PC-3 (cell line): ENCODE measurements around the gene STXBP5. TPM values are rescaled to one million over a fixed set of nuclear protein-coding genes. Genes with fewer than 3 reads are reported as not detected.

Experiments
- ATAC-seq: fragments of 200-7000 bp; cut with Tn5 transposase; 2 replicates; pipeline ENCODE4 v1.9.1; 2020; ENCODE audit warnings: mild to moderate bottlenecking, moderate library complexity
- BruUV-seq: library from RNA; stranded (reverse); fragments of 400-500 nt; replicated peaks from 2 replicates; lab custom pipeline; 2021; lab: Mats Ljungman, UMichigan
- CTCF ChIA-PET: fragments of 300-600 bp; sonication (Branson Sonifier 250); formaldehyde crosslinking; loops from one replicate; lab custom pipeline; 2022; ENCODE audit warnings: antibody characterized with exemption; lab: Charles Lee
- POLR2A ChIA-PET: fragments of 300-600 bp; sonication (Branson Sonifier 250); formaldehyde crosslinking; loops from one replicate; lab custom pipeline; 2022; ENCODE audit warnings: antibody characterized with exemption; ENCODE audit not compliant: unreplicated experiment; lab: Charles Lee
- DNase-seq: peaks from one replicate; pipeline ENCODE4 v3.0.0-alpha.2; 2015
- H2AFZ ChIP-seq: fragments of 300-600 bp; sonication (generic); 2 replicates; pipeline ENCODE4 v1.6.0; 2016; ENCODE audit warnings: antibody characterized with exemption, low read length
- H3F3A ChIP-seq: fragments of 300-600 bp; sonication (generic); one replicate; pipeline ENCODE4 v1.6.0; 2017; ENCODE audit warnings: antibody characterized with exemption, low read length, control low read depth, mild to moderate bottlenecking; ENCODE audit not compliant: unreplicated experiment
- H3K27ac ChIP-seq: fragments of 300-600 bp; sonication (generic); 2 replicates; pipeline ENCODE4 v1.5.1; 2016; ENCODE audit warnings: mild to moderate bottlenecking, low read length
- H3K27me3 ChIP-seq: fragments of 300-600 bp; sonication (generic); 2 replicates; pipeline ENCODE4 v1.6.1; 2016; ENCODE audit warnings: low read length, mixed read lengths
- H3K36me3 ChIP-seq: fragments of 300-600 bp; sonication (generic); 2 replicates; pipeline ENCODE4 v1.6.1; 2016; ENCODE audit warnings: low read depth, mixed run types, low read length, mixed read lengths
- H3K4me1 ChIP-seq: fragments of 300-600 bp; sonication (generic); 2 replicates; pipeline ENCODE4 v1.5.1; 2016; ENCODE audit warnings: low read length; ENCODE audit not compliant: insufficient read depth
- H3K4me2 ChIP-seq: fragments of 300-600 bp; sonication (generic); 2 replicates; pipeline ENCODE4 v1.6.0; 2016; ENCODE audit warnings: low read length
- H3K4me3 ChIP-seq: fragments of 300-600 bp; sonication (generic); 2 replicates; pipeline ENCODE4 v1.5.1; 2016; ENCODE audit warnings: mild to moderate bottlenecking, low read length, mixed read lengths
- H3K79me2 ChIP-seq: fragments of 300-600 bp; sonication (generic); 2 replicates; pipeline ENCODE4 v1.6.1; 2017; ENCODE audit warnings: low read length, mixed read lengths
- H3K9ac ChIP-seq: fragments of 300-600 bp; sonication (generic); 2 replicates; pipeline ENCODE4 v1.6.0; 2016; ENCODE audit warnings: mild to moderate bottlenecking, low read length
- H3K9me2 ChIP-seq: fragments of 300-600 bp; sonication (generic); replicated peaks from 2 replicates; pipeline ENCODE4 v1.6.1; 2016; ENCODE audit warnings: mixed run types, low read length, mixed read lengths
- H3K9me3 ChIP-seq: fragments of 300-600 bp; sonication (generic); 2 replicates; pipeline ENCODE4 v1.6.1; 2016; ENCODE audit warnings: low read length, mixed read lengths
- H4K20me1 ChIP-seq: fragments of 300-600 bp; sonication (generic); 2 replicates; pipeline ENCODE4 v1.6.1; 2016; ENCODE audit warnings: low read length, mixed read lengths
- EZH2 ChIP-seq: fragments of 300-600 bp; sonication (generic); IDR thresholded peaks from one replicate; pipeline ENCODE4 v1.6.1; 2017; ENCODE audit warnings: antibody characterized with exemption, mild to moderate bottlenecking, low read length; ENCODE audit not compliant: unreplicated experiment
- EZH2phosphoT487 ChIP-seq: fragments of 300-600 bp; sonication (generic); IDR thresholded peaks from 2 replicates; pipeline ENCODE4 v1.6.1; 2018; ENCODE audit warnings: mild to moderate bottlenecking, antibody characterized with exemption, low read length, borderline replicate concordance
- intact Hi-C: fragments of 100-400 bp; cut with micrococcal nuclease; formaldehyde crosslinking; loops from 2 replicates; pipeline ENCODE4 v1.9.0; 2023
- total RNA-seq: library from RNA; depleted of rRNA; stranded (reverse); fragments of >200 nt; gene quantifications from 2 replicates; pipeline ENCODE4 v1.2.3, GENCODE V29; 2014
- TF ChIP-seq, protein P1 (sequence below): fragments of 300-600 bp; sonication (generic); conservative IDR thresholded peaks from 2 replicates; pipeline ENCODE4 v1.5.1; 2017; ENCODE audit warnings: antibody characterized with exemption, low read depth, mild to moderate bottlenecking, low read length

The STXBP5 gene
- total RNA-seq, 1 experiment from 2014 or later = 12.9 TPM

DNA sequence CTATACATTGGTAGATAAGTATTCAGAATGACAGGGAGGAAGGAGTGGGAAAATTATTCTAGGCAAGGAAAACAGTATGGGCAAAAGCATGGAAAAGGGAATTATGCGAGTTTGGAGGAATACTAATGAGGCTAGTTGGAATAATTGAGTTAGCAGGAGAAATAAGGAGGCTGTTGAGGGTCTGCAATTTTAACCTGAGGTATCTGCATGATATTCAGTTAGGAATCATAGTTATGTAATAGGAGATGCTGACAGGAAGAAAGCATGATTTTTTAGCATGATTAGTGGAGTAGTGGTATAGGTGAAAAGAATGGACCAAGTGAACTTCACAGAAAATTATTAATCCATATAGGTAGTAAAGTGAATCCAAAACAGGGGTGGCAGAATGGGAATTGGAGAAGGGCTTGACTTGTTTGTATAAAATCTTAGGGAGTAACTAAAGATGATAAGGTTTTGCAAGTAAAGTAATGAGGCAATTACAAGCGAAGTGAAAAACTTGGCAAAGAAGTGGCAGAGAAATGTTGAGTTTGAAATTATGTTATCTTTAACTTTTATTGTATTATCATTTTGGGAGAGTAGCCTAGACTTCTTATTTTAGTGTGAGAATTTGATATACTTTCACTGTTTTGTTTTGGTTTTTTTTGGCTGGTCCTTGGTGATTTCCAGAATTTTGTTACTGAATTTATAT, 5.7 kb downstream of the STXBP5 start:
- intact Hi-C loops = loop anchor here (10.0 kb wide), 1 partner anchor 75 kb away; no protein-coding TSS in a partner anchor

DNA sequence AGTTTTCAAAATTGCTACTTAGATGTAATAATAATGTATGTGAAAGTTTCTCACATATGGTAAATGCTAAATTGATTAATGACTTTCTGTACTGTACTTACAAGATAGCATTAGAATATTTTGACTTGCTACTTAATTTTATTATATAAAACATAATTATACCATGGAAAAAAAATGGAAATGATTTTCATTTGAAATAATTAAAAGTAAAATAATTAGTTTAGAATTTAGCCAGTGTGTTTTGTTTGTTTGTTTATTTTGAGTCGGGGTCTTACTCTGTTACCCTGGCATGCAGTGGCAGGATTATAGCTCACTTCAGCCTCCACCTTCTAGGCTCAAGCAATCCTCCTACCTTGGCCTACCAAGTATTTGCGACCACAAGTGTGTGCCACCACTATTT, 7.1 kb downstream of the STXBP5 start:
- Histone ChIP-seq H3K4me3 (no peak overlapping the region), H4K20me1 (no peaks in the 10 kb centered on the region), H3K9ac (no peak overlapping the region), H3K9me3 (no peaks in the 10 kb centered on the region), H2AFZ (no peak overlapping the region), H3K27me3 (no peaks in the 10 kb centered on the region), H3K79me2 (peaks cover 56% of the 10 kb centered on the region), H3K36me3 (no peaks in the 10 kb centered on the region), H3K9me2 (no peaks in the 10 kb centered on the region), H3K27ac (no peak overlapping the region), H3K4me1 (peaks cover 16% of the 10 kb centered on the region), H3F3A (no peaks in the 10 kb centered on the region), H3K4me2 (no peak overlapping the region)
- no peak for ATAC-seq
- intact Hi-C loops = no loop called here
- ChIA-PET POLR2A (no interaction called here), CTCF (no interaction called here)
- no peak for TF ChIP-seq EZH2
- TF ChIP-seq EZH2phosphoT487 = no peak
- TF ChIP-seq, protein P1, sequence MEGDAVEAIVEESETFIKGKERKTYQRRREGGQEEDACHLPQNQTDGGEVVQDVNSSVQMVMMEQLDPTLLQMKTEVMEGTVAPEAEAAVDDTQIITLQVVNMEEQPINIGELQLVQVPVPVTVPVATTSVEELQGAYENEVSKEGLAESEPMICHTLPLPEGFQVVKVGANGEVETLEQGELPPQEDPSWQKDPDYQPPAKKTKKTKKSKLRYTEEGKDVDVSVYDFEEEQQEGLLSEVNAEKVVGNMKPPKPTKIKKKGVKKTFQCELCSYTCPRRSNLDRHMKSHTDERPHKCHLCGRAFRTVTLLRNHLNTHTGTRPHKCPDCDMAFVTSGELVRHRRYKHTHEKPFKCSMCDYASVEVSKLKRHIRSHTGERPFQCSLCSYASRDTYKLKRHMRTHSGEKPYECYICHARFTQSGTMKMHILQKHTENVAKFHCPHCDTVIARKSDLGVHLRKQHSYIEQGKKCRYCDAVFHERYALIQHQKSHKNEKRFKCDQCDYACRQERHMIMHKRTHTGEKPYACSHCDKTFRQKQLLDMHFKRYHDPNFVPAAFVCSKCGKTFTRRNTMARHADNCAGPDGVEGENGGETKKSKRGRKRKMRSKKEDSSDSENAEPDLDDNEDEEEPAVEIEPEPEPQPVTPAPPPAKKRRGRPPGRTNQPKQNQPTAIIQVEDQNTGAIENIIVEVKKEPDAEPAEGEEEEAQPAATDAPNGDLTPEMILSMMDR = no peak
- BruUV-seq = no TSS peak
- no peak for DNase-seq

More for the DNA sequence above, 5.7 kb downstream of the STXBP5 start:
- Histone ChIP-seq H3K9me3 (no peaks in the 10 kb centered on the region), H3K9ac (no peak overlapping the region), H3K4me2 (no peak overlapping the region), H2AFZ (no peak overlapping the region), H3K27me3 (no peaks in the 10 kb centered on the region), H3K9me2 (no peaks in the 10 kb centered on the region), H3K4me3 (no peak overlapping the region), H3K4me1 (peaks cover 16% of the 10 kb centered on the region), H3K27ac (no peak overlapping the region), H3K79me2 (peaks cover 70% of the 10 kb centered on the region), H4K20me1 (no peaks in the 10 kb centered on the region), H3K36me3 (no peaks in the 10 kb centered on the region), H3F3A (no peaks in the 10 kb centered on the region)
- CTCF ChIA-PET = no interaction called here
- TF ChIP-seq, protein P1 = no peak
- TF ChIP-seq EZH2phosphoT487 = no peak
- TF ChIP-seq EZH2 = no peak
- no peak for DNase-seq
- no peak for ATAC-seq
- POLR2A ChIA-PET = no interaction called here
- no TSS peak for BruUV-seq

DNA sequence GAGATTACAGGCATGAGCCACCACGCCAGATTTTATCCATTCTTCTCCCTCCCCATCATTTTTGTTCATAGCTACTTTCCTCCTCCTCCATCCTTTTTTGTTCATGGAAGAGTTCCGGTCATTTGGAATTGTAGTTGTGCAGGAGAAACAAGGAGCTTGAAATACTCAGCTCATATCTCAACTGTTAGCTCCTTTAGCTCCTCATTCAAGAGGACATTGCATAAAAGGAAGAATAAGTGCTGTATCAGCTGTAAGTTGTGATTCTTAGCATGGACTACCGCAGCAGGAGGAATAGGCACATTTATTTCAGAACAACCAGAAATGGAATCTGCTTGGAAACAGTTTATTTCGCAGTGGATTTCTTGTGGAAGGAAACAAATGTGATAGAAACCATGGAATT, 7.6 kb downstream of the STXBP5 start:
- Histone ChIP-seq H3K27me3 (no peaks in the 10 kb centered on the region), H3K27ac (no peak overlapping the region), H3K36me3 (no peaks in the 10 kb centered on the region), H3K4me1 (peaks cover 16% of the 10 kb centered on the region), H2AFZ (no peak overlapping the region), H3K9me3 (no peaks in the 10 kb centered on the region), H4K20me1 (no peaks in the 10 kb centered on the region), H3K9ac (no peak overlapping the region), H3K4me2 (no peak overlapping the region), H3F3A (no peaks in the 10 kb centered on the region), H3K79me2 (peaks cover 51% of the 10 kb centered on the region), H3K9me2 (no peaks in the 10 kb centered on the region), H3K4me3 (no peak overlapping the region)
- POLR2A ChIA-PET = no interaction called here
- CTCF ChIA-PET = no interaction called here
- BruUV-seq = no TSS peak
- intact Hi-C loops = no loop called here
- ATAC-seq (no peak), DNase-seq (no peak)
- TF ChIP-seq, protein P1 = no peak
- TF ChIP-seq EZH2 = no peak
- TF ChIP-seq EZH2phosphoT487 = no peak
